GM18499 (cell line): ENCODE results near the gene HSPA4L.
A peak's percentile ranks its signal among the peaks of the same experiment; 100 is the strongest.

ENCODE experiments used
- ATAC-seq: cut with Tn5 transposase; IDR thresholded peaks from one replicate; pipeline ENCODE4 v1.9.1; 2021; ENCODE audit warnings: moderate number of reproducible peaks; ENCODE audit not compliant: insufficient read depth, unreplicated experiment

HSPA4L gene

GRCh38 chr4:127783026-127783769, 1.1 kb downstream of the HSPA4L start:
- ATAC-seq: peak; percentile 11

DNA sequence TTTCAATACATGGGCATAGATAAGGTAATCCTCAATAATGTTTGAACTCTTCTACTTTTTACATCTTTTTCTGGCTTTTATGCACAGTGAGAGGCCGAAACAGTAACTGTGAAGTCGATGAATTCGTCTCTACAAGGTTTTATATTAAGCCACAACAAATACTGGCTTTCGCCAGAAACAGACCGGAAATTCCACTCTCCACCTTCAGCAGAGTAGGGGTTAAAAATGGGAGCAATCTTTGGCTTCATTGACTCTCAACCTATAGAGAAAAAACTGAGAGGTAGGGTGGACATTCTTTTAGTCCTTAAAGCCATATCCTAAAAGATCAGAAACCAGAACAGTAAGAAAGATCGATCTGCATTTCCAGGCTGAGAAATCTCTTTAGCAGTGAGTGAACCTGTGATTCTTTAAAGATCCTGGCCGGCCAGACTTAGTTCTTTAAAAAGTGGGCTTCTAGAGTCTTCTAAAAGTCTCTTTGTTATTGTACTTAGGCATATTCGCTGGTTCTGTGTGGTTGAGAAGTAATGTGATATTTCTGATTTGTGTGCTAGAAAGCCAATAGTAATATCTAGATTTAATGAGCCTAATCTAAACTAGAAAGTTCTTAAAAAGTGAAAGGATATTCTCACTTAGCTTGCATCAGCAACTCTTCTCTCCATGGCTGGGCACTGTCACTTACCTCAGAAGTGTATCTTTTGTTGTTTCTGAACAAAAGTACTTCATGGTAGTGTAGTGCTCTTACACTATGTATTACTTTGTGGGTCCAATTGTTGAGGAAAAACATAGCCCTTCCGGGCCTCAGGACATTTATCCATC, 2.0 kb downstream of the HSPA4L start:
- ATAC-seq: no peak

GRCh38 chr4:127788517-127788916, 6.4 kb downstream of the HSPA4L start:
- no peak for ATAC-seq

GRCh38 chr4:127791391-127791790, 9.3 kb downstream of the HSPA4L start:
- ATAC-seq: no peak

DNA sequence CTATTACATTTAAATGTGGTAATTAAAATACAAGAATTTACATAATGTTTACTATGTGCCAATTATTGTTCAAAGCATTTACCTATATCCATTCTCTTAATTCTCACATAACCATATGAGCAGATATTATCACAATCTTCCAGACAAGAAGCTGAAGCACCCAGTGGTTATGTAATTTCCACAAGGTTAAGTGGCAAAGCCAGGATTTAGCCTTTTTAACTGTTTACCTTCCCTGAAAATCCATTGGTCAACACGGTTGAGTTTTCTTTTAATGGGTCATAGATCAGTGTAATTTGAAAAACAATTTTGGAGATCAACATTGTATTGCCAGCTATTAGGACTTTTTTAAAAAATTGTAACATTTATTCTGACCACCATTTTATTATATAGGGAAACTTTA, 11.4 kb downstream of the HSPA4L start:
- ATAC-seq: no peak

- ATAC-seq: no peak
Measured at GRCh38 chr4:127799711-127800110, 17.6 kb downstream of the HSPA4L start.

GRCh38 chr4:127809173-127809800, 27.2 kb downstream of the HSPA4L start:
- ATAC-seq: no peak

DNA sequence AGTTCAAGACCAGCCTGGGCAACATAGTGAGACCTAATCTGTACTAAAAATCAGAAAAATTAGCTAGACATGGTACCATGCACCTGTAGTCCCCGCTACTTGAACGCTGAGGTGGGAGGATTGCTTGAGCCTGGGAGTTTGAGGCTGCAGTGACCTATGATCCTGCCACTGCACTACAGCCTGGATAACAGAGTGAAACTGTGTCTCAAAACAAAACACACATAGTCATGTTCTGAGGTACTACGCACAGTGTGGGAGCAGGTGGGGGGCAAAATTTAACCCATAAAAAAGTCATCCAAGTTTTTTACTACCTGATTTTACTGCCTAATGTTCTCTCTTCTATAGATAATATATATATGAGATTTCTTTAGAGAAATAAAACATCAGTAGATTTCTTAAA, 28.4 kb downstream of the HSPA4L start:
- no peak for ATAC-seq

- no peak for ATAC-seq
Measured at GRCh38 chr4:127822430-127822829, 40.3 kb downstream of the HSPA4L start.

- no peak for ATAC-seq
Measured at GRCh38 chr4:127828121-127828520, 46.0 kb downstream of the HSPA4L start.

DNA sequence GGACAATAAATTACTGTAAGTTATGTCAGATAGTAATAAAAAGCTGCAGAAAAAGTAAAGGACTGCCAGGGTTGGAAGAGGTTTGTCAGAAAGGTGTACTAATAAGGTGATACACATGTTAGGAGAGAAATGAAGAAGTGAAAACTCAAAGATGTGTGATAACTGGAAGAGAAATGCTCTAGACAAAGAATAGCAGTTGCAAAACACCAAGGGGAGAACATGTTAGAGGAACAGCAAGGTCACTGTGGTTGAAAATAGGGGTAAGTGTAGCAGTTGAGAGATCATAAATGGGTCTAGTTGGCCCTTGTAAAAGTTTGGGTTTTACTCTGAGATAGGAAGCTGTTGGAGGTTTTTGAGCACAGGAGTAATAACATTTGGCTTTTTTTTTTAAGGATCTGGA, 46.9 kb downstream of the HSPA4L start:
- ATAC-seq: peak; percentile 98

DNA sequence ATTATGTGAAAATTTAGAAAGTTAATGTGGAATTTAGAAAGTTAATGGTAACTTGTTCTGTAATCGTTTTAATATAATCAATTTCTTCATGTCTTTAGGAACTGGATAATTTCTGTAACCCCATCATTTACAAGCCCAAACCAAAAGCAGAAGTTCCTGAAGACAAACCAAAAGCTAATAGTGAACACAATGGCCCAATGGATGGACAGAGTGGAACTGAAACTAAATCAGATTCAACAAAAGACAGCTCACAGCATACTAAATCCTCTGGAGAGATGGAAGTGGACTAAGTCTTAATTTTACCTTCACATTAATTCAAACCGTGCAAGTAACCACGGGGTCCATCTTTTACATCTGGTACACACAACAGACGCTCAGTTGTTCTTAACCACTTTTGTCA, 50.5 kb downstream of the HSPA4L start:
- peak; percentile 44 for ATAC-seq

GRCh38 chr4:127843704-127844600, 61.8 kb downstream of the HSPA4L start:
- ATAC-seq: no peak

DNA sequence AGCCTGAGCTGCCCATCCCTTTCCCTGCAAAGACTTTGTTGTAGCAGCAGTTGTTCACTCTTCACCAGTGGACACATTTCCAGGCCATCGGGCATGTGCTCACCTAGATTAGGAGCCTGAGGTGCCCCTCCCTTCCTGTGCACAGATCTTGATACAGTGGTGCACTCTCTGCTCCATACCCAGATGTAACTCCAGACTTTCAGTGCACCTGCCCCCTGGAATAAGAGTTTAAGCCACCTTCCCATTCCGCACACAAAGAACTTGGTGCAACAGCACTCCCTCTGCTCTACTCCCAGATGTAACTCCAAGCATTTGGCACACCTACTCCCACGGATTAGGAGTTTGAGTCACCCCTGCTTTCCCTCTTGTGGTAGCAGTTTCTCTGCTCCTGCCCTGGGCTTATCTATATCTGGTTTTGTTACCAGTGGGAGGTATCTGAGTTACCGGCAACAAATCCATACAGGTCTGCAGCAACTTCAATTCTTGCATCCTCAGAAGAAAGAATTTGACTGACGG, 62.5 kb downstream of the HSPA4L start:
- ATAC-seq: no peak

- no peak for ATAC-seq
Measured at GRCh38 chr4:127846061-127846460, 63.9 kb downstream of the HSPA4L start.

DNA sequence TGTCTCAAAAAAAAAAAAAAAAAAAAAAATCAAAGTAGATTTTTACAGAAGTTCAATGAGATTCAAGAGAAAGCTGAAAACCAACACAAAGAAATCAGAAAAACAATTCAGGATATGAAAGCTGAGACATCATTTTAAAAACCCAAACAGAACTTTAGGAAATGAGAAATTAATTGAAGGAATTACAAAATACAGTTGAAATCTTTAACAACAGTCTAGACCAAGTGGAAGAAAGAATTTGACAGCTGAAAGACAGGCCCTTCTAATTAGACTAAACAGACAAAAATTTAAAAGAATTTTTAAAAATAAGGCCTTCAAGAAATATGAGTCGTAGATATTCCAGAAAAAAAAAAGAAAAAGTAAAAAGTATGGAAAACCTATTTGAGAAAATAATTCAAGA, 64.6 kb downstream of the HSPA4L start:
- ATAC-seq: no peak

GRCh38 chr4:127849505-127850234, 67.5 kb downstream of the HSPA4L start:
- no peak for ATAC-seq

- no peak for ATAC-seq
Measured at GRCh38 chr4:127852661-127853060, 70.5 kb downstream of the HSPA4L start.

DNA sequence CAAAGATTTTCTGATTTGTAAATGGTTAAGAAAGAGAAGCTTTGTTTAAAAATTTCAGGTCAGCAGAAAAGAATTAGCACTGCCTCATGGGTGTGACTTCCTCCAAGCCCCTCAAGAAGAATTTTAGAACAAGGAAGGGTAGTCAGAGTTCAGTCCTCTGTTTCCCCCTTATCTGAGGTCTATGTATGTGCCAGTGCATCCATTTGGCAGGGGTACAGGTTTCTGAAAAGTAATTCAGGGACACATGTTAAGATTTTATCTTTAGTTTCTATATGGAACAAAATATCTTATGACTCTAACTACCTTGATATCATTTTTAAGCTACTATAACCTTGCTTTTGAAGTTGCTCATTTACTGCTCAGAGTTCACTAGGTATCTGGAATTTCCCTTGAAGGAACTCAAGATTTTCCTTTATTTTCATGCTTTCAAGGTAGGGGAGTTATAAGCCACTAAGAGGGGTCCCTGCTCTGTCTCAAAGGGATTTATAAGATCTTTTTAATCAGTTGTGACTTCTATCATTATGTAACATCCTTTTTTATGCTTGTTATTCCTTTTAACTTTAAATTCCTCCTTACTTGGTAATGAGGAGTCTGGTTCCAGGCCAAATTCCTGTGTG, 74.2 kb downstream of the HSPA4L start:
- ATAC-seq: no peak
